WTC11 (cell line): ENCODE data around the gene SMIM10L1. TPM values are rescaled to one million over a fixed set of nuclear protein-coding genes. Genes with fewer than 3 reads are reported as not detected.

Experiments
- ATAC-seq: fragments of 200-7000 bp; cut with Tn5 transposase; 2 replicates; pipeline ENCODE4 v1.10.0; 2021; ENCODE audit warnings: mild to moderate bottlenecking, moderate library complexity
- CTCF ChIA-PET: fragments of 300-600 bp; sonication (Branson Sonifier 250); formaldehyde crosslinking; loops from one replicate; lab custom pipeline; 2021; ENCODE audit warnings: antibody characterized with exemption; lab: Charles Lee
- POLR2A ChIA-PET: fragments of 350-600 bp; sonication (Branson Sonifier 250); formaldehyde crosslinking; loops from one replicate; lab custom pipeline; 2021; ENCODE audit warnings: antibody characterized with exemption; lab: Charles Lee
- DNase-seq: peaks from one replicate; pipeline ENCODE4 v3.0.0; 2021; ENCODE audit warnings: low spot score
- H3K27ac Mint-ChIP-seq: 2 replicates; pipeline ENCODE4 v1.8.0; 2021; ENCODE audit warnings: mixed read lengths
- H3K27me3 Mint-ChIP-seq: 2 replicates; pipeline ENCODE4 v1.8.0; 2021; ENCODE audit warnings: low read depth, mild to moderate bottlenecking, moderate library complexity, mixed read lengths
- H3K36me3 Mint-ChIP-seq: 2 replicates; pipeline ENCODE4 v1.8.0; 2021; ENCODE audit warnings: mixed read lengths
- H3K4me1 Mint-ChIP-seq: 2 replicates; pipeline ENCODE4 v1.8.0; 2022; ENCODE audit warnings: mixed read lengths
- H3K4me3 Mint-ChIP-seq: 2 replicates; pipeline ENCODE4 v1.8.0; 2021; ENCODE audit warnings: mild to moderate bottlenecking, moderate library complexity, mixed read lengths
- H3K9me3 Mint-ChIP-seq: 2 replicates; pipeline ENCODE4 v1.8.0; 2021; ENCODE audit warnings: mixed read lengths
- CREB1 ChIP-seq: sonication (generic); formaldehyde crosslinking; IDR thresholded peaks from 2 replicates; pipeline ENCODE4 v1.8.0; 2023; ENCODE audit warnings: mild to moderate bottlenecking, missing genetic modification reagents
- EMX1 ChIP-seq: fragments of 250-450 bp; sonication (Bioruptor Pico); IDR thresholded peaks from 2 replicates; pipeline ENCODE4 v1.8.0; 2021; ENCODE audit warnings: mild to moderate bottlenecking
- FOXJ3 ChIP-seq: sonication (generic); formaldehyde crosslinking; IDR thresholded peaks from 2 replicates; pipeline ENCODE4 v1.9.0; 2021; ENCODE audit warnings: missing genetic modification reagents, mild to moderate bottlenecking, borderline replicate concordance
- FOXP1 ChIP-seq: sonication (generic); formaldehyde crosslinking; IDR thresholded peaks from 2 replicates; pipeline ENCODE4 v1.8.0; 2022; ENCODE audit warnings: missing genetic modification reagents, mild to moderate bottlenecking, moderate library complexity, borderline replicate concordance
- GRHL2 ChIP-seq: fragments of 250-450 bp; sonication (Bioruptor Pico); IDR thresholded peaks from 2 replicates; pipeline ENCODE4 v1.8.0; 2022; ENCODE audit warnings: mild to moderate bottlenecking, moderate library complexity; ENCODE audit not compliant: insufficient replicate concordance, severe bottlenecking
- MYBL2 ChIP-seq: sonication (generic); formaldehyde crosslinking; IDR thresholded peaks from 2 replicates; pipeline ENCODE4 v1.8.1; 2023; ENCODE audit warnings: mild to moderate bottlenecking, moderate library complexity, missing genetic modification reagents
- NFATC4 ChIP-seq: fragments of 250-450 bp; sonication (Bioruptor Pico); IDR thresholded peaks from 2 replicates; pipeline ENCODE4 v1.9.0; 2021; ENCODE audit warnings: mild to moderate bottlenecking
- NR1H2 ChIP-seq: sonication (generic); formaldehyde crosslinking; IDR thresholded peaks from 2 replicates; pipeline ENCODE4 v1.9.0; 2021; ENCODE audit warnings: mild to moderate bottlenecking, moderate library complexity, missing genetic modification reagents
- NR3C1 ChIP-seq: sonication (generic); formaldehyde crosslinking; conservative IDR thresholded peaks from 2 replicates; pipeline ENCODE4 v1.8.1; 2023; ENCODE audit warnings: low read depth, mild to moderate bottlenecking, missing genetic modification reagents
- ZNF138 ChIP-seq: sonication (generic); formaldehyde crosslinking; conservative IDR thresholded peaks from 2 replicates; pipeline ENCODE4 v1.8.1; 2022; ENCODE audit warnings: mild to moderate bottlenecking, moderate library complexity, missing genetic modification reagents
- total RNA-seq: library from RNA; stranded (reverse); gene quantifications from 3 replicates; pipeline ENCODE4 v1.2.3, GENCODE V29; 2021
- TF ChIP-seq, protein P1 (sequence below): fragments of 250-450 bp; sonication (Bioruptor Pico); IDR thresholded peaks from 2 replicates; pipeline ENCODE4 v1.9.0; 2021; ENCODE audit warnings: mild to moderate bottlenecking, borderline replicate concordance
- TF ChIP-seq, protein P2 (sequence below): sonication (generic); formaldehyde crosslinking; IDR thresholded peaks from 2 replicates; pipeline ENCODE4 v1.8.0; 2022; ENCODE audit warnings: mild to moderate bottlenecking, missing genetic modification reagents
- TF ChIP-seq, protein P3 (sequence below): sonication (generic); formaldehyde crosslinking; IDR thresholded peaks from 2 replicates; pipeline ENCODE4 v1.8.1; 2022; ENCODE audit warnings: mild to moderate bottlenecking, moderate library complexity, missing genetic modification reagents
- TF ChIP-seq, protein P4 (sequence below): sonication (generic); formaldehyde crosslinking; IDR thresholded peaks from 2 replicates; pipeline ENCODE4 v1.8.1; 2023; ENCODE audit warnings: mild to moderate bottlenecking, missing genetic modification reagents, moderate library complexity
- TF ChIP-seq, protein P5 (sequence below): sonication (generic); formaldehyde crosslinking; IDR thresholded peaks from 2 replicates; pipeline ENCODE4 v1.8.1; 2023; ENCODE audit warnings: mild to moderate bottlenecking, missing genetic modification reagents
- TF ChIP-seq, protein P6 (sequence below): sonication (generic); formaldehyde crosslinking; IDR thresholded peaks from 2 replicates; pipeline ENCODE4 v1.8.1; 2022; ENCODE audit warnings: missing genetic modification reagents, borderline replicate concordance
- TF ChIP-seq, protein P7 (sequence below): sonication (generic); formaldehyde crosslinking; conservative IDR thresholded peaks from 2 replicates; pipeline ENCODE4 v1.8.1; 2023; ENCODE audit warnings: mild to moderate bottlenecking, low read depth, missing genetic modification reagents, moderate library complexity
- TF ChIP-seq, protein P8 (sequence below): sonication (generic); formaldehyde crosslinking; IDR thresholded peaks from 2 replicates; pipeline ENCODE4 v1.8.0; 2022; ENCODE audit warnings: mild to moderate bottlenecking, missing genetic modification reagents
- TF ChIP-seq, protein P9 (sequence below): fragments of 250-450 bp; sonication (Bioruptor Pico); IDR thresholded peaks from 2 replicates; pipeline ENCODE4 v1.9.0; 2021; ENCODE audit warnings: mild to moderate bottlenecking

SMIM10L1 gene
- total RNA-seq, 1 experiment from 2014 or later = 12.2 TPM

DNA sequence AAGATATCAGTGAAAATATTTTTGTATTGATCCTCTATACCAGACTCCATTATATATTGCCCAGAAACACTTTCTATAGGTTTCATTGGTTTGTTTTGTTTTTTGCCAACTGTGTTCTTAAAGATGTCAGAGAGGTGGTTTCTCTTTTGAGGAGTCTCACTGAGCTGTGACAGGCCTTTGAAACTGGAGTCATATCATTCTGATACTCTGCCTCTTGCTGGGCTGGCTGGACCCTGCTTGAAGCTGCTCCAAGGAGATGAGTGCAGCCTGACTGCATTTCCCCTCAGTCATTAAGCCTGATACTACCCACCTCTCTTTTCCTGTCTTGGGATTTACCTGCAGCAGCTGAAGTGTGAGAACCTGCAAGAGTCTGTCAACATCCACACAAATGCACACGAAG is 20.2 kb upstream of the SMIM10L1 start:
- POLR2A ChIA-PET = no interaction called here
- CTCF ChIA-PET = no interaction called here
- peaks cover 34% of the 10 kb centered on the region for H3K4me1 Mint-ChIP-seq
- no peaks in the 10 kb centered on the region for H3K27me3 Mint-ChIP-seq
- H3K4me3 Mint-ChIP-seq = no peak overlapping the region
- H3K9me3 Mint-ChIP-seq = peaks cover 37% of the 10 kb centered on the region
- H3K27ac Mint-ChIP-seq = peak overlapping the region; percentile 79
- DNase-seq = no peak
- H3K36me3 Mint-ChIP-seq = peaks cover 44% of the 10 kb centered on the region
- ATAC-seq = no peak; the same call in 1 of the 2 replicates
- TF ChIP-seq, protein P1, sequence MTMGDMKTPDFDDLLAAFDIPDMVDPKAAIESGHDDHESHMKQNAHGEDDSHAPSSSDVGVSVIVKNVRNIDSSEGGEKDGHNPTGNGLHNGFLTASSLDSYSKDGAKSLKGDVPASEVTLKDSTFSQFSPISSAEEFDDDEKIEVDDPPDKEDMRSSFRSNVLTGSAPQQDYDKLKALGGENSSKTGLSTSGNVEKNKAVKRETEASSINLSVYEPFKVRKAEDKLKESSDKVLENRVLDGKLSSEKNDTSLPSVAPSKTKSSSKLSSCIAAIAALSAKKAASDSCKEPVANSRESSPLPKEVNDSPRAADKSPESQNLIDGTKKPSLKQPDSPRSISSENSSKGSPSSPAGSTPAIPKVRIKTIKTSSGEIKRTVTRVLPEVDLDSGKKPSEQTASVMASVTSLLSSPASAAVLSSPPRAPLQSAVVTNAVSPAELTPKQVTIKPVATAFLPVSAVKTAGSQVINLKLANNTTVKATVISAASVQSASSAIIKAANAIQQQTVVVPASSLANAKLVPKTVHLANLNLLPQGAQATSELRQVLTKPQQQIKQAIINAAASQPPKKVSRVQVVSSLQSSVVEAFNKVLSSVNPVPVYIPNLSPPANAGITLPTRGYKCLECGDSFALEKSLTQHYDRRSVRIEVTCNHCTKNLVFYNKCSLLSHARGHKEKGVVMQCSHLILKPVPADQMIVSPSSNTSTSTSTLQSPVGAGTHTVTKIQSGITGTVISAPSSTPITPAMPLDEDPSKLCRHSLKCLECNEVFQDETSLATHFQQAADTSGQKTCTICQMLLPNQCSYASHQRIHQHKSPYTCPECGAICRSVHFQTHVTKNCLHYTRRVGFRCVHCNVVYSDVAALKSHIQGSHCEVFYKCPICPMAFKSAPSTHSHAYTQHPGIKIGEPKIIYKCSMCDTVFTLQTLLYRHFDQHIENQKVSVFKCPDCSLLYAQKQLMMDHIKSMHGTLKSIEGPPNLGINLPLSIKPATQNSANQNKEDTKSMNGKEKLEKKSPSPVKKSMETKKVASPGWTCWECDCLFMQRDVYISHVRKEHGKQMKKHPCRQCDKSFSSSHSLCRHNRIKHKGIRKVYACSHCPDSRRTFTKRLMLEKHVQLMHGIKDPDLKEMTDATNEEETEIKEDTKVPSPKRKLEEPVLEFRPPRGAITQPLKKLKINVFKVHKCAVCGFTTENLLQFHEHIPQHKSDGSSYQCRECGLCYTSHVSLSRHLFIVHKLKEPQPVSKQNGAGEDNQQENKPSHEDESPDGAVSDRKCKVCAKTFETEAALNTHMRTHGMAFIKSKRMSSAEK (CRISPR knock-in tag) = no peak
- TF ChIP-seq ZNF138 (CRISPR knock-in tag) (no peak), FOXP1 (no peak), CREB1 (CRISPR knock-in tag) (no peak), NR3C1 (no peak), NR1H2 (CRISPR knock-in tag) (no peak), MYBL2 (CRISPR knock-in tag) (no peak), EMX1 (CRISPR knock-in tag) (no peak), FOXJ3 (CRISPR knock-in tag) (no peak), NFATC4 (CRISPR knock-in tag) (no peak), GRHL2 (CRISPR knock-in tag) (no peak)
- TF ChIP-seq, protein P2, sequence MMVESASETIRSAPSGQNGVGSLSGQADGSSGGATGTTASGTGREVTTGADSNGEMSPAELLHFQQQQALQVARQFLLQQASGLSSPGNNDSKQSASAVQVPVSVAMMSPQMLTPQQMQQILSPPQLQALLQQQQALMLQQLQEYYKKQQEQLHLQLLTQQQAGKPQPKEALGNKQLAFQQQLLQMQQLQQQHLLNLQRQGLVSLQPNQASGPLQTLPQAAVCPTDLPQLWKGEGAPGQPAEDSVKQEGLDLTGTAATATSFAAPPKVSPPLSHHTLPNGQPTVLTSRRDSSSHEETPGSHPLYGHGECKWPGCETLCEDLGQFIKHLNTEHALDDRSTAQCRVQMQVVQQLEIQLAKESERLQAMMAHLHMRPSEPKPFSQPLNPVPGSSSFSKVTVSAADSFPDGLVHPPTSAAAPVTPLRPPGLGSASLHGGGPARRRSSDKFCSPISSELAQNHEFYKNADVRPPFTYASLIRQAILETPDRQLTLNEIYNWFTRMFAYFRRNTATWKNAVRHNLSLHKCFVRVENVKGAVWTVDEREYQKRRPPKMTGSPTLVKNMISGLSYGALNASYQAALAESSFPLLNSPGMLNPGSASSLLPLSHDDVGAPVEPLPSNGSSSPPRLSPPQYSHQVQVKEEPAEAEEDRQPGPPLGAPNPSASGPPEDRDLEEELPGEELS (CRISPR knock-in tag) = no peak
- TF ChIP-seq, protein P3, sequence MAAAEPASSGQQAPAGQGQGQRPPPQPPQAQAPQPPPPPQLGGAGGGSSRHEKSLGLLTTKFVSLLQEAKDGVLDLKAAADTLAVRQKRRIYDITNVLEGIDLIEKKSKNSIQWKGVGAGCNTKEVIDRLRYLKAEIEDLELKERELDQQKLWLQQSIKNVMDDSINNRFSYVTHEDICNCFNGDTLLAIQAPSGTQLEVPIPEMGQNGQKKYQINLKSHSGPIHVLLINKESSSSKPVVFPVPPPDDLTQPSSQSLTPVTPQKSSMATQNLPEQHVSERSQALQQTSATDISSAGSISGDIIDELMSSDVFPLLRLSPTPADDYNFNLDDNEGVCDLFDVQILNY (CRISPR knock-in tag) = no peak
- TF ChIP-seq, protein P4, sequence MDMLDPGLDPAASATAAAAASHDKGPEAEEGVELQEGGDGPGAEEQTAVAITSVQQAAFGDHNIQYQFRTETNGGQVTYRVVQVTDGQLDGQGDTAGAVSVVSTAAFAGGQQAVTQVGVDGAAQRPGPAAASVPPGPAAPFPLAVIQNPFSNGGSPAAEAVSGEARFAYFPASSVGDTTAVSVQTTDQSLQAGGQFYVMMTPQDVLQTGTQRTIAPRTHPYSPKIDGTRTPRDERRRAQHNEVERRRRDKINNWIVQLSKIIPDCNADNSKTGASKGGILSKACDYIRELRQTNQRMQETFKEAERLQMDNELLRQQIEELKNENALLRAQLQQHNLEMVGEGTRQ (CRISPR knock-in tag) = no peak
- TF ChIP-seq, protein P5, sequence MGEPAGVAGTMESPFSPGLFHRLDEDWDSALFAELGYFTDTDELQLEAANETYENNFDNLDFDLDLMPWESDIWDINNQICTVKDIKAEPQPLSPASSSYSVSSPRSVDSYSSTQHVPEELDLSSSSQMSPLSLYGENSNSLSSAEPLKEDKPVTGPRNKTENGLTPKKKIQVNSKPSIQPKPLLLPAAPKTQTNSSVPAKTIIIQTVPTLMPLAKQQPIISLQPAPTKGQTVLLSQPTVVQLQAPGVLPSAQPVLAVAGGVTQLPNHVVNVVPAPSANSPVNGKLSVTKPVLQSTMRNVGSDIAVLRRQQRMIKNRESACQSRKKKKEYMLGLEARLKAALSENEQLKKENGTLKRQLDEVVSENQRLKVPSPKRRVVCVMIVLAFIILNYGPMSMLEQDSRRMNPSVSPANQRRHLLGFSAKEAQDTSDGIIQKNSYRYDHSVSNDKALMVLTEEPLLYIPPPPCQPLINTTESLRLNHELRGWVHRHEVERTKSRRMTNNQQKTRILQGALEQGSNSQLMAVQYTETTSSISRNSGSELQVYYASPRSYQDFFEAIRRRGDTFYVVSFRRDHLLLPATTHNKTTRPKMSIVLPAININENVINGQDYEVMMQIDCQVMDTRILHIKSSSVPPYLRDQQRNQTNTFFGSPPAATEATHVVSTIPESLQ (CRISPR knock-in tag) = no peak
- TF ChIP-seq, protein P6, sequence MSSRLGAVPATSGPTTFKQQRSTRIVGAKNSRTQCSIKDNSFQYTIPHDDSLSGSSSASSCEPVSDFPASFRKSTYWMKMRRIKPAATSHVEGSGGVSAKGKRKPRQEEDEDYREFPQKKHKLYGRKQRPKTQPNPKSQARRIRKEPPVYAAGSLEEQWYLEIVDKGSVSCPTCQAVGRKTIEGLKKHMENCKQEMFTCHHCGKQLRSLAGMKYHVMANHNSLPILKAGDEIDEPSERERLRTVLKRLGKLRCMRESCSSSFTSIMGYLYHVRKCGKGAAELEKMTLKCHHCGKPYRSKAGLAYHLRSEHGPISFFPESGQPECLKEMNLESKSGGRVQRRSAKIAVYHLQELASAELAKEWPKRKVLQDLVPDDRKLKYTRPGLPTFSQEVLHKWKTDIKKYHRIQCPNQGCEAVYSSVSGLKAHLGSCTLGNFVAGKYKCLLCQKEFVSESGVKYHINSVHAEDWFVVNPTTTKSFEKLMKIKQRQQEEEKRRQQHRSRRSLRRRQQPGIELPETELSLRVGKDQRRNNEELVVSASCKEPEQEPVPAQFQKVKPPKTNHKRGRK (CRISPR knock-in tag) = no peak
- TF ChIP-seq, protein P7, sequence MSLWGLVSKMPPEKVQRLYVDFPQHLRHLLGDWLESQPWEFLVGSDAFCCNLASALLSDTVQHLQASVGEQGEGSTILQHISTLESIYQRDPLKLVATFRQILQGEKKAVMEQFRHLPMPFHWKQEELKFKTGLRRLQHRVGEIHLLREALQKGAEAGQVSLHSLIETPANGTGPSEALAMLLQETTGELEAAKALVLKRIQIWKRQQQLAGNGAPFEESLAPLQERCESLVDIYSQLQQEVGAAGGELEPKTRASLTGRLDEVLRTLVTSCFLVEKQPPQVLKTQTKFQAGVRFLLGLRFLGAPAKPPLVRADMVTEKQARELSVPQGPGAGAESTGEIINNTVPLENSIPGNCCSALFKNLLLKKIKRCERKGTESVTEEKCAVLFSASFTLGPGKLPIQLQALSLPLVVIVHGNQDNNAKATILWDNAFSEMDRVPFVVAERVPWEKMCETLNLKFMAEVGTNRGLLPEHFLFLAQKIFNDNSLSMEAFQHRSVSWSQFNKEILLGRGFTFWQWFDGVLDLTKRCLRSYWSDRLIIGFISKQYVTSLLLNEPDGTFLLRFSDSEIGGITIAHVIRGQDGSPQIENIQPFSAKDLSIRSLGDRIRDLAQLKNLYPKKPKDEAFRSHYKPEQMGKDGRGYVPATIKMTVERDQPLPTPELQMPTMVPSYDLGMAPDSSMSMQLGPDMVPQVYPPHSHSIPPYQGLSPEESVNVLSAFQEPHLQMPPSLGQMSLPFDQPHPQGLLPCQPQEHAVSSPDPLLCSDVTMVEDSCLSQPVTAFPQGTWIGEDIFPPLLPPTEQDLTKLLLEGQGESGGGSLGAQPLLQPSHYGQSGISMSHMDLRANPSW (CRISPR knock-in tag) = no peak
- TF ChIP-seq, protein P8, sequence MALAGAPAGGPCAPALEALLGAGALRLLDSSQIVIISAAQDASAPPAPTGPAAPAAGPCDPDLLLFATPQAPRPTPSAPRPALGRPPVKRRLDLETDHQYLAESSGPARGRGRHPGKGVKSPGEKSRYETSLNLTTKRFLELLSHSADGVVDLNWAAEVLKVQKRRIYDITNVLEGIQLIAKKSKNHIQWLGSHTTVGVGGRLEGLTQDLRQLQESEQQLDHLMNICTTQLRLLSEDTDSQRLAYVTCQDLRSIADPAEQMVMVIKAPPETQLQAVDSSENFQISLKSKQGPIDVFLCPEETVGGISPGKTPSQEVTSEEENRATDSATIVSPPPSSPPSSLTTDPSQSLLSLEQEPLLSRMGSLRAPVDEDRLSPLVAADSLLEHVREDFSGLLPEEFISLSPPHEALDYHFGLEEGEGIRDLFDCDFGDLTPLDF (CRISPR knock-in tag) = no peak
- TF ChIP-seq, protein P9, sequence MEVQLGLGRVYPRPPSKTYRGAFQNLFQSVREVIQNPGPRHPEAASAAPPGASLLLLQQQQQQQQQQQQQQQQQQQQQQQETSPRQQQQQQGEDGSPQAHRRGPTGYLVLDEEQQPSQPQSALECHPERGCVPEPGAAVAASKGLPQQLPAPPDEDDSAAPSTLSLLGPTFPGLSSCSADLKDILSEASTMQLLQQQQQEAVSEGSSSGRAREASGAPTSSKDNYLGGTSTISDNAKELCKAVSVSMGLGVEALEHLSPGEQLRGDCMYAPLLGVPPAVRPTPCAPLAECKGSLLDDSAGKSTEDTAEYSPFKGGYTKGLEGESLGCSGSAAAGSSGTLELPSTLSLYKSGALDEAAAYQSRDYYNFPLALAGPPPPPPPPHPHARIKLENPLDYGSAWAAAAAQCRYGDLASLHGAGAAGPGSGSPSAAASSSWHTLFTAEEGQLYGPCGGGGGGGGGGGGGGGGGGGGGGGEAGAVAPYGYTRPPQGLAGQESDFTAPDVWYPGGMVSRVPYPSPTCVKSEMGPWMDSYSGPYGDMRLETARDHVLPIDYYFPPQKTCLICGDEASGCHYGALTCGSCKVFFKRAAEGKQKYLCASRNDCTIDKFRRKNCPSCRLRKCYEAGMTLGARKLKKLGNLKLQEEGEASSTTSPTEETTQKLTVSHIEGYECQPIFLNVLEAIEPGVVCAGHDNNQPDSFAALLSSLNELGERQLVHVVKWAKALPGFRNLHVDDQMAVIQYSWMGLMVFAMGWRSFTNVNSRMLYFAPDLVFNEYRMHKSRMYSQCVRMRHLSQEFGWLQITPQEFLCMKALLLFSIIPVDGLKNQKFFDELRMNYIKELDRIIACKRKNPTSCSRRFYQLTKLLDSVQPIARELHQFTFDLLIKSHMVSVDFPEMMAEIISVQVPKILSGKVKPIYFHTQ (CRISPR knock-in tag) = no peak
